Osteoblast (primary cell): ENCODE measurements around the gene CAST. TPM values are rescaled to one million over a fixed set of nuclear protein-coding genes. Genes with fewer than 3 reads are reported as not detected.
A peak's percentile ranks its signal among the peaks of the same experiment; 100 is the strongest.

ENCODE experiments used
- DNase-seq: peaks from one replicate; pipeline ENCODE4 v3.0.0; 2011; ENCODE audit warnings: low spot score, mixed read lengths; ENCODE audit not compliant: insufficient read length; ENCODE audit errors: missing footprints
- H2AFZ ChIP-seq: 2 replicates; pipeline ENCODE4 v1.6.0; 2011; ENCODE audit warnings: mild to moderate bottlenecking, low read length
- H3K27ac ChIP-seq: 2 replicates; pipeline ENCODE4 v1.5.1; 2011; ENCODE audit warnings: mild to moderate bottlenecking, low read depth, low read length, moderate library complexity
- H3K27me3 ChIP-seq: 2 replicates; pipeline ENCODE4 v1.6.0; 2012; ENCODE audit warnings: mild to moderate bottlenecking, control low read depth, inconsistent platforms, low read length, moderate library complexity; ENCODE audit not compliant: insufficient read depth
- H3K36me3 ChIP-seq: 2 replicates; pipeline ENCODE4 v1.5.1; 2011; ENCODE audit warnings: mild to moderate bottlenecking, low read length, control low read depth, moderate library complexity; ENCODE audit not compliant: insufficient read depth
- H3K4me1 ChIP-seq: 2 replicates; pipeline ENCODE4 v1.5.1; 2011; ENCODE audit warnings: mild to moderate bottlenecking, low read length, control low read depth, moderate library complexity; ENCODE audit not compliant: insufficient read depth
- H3K4me2 ChIP-seq: 2 replicates; pipeline ENCODE4 v1.6.0; 2011; ENCODE audit warnings: mild to moderate bottlenecking, low read length; ENCODE audit not compliant: insufficient read depth
- H3K4me3 ChIP-seq: fragments of 200-600 bp; sonication (generic); 3 replicates; pipeline ENCODE4 v1.5.1; 2012; ENCODE audit warnings: mild to moderate bottlenecking, low read length, inconsistent platforms; ENCODE audit not compliant: insufficient read depth
- H3K79me2 ChIP-seq: 2 replicates; pipeline ENCODE4 v1.6.0; 2012; ENCODE audit warnings: mild to moderate bottlenecking, low read length, control low read depth, inconsistent platforms; ENCODE audit not compliant: insufficient read depth
- H3K9me3 ChIP-seq: 2 replicates; pipeline ENCODE4 v1.5.1; 2011; ENCODE audit warnings: low read depth, low read length, control low read depth
- H4K20me1 ChIP-seq: 2 replicates; pipeline ENCODE4 v1.6.0; 2012; ENCODE audit warnings: mild to moderate bottlenecking, low read length, control low read depth; ENCODE audit not compliant: insufficient read depth
- CTCF ChIP-seq: IDR thresholded peaks from 2 replicates; pipeline ENCODE4 v1.5.1; 2011; ENCODE audit warnings: mild to moderate bottlenecking, low read depth, low read length, moderate library complexity; ENCODE audit errors: extremely low read depth
- total RNA-seq: library from RNA; depleted of rRNA; stranded (reverse); fragments of >200 nt; gene quantifications from 2 replicates; pipeline ENCODE4 v1.2.3, GENCODE V29; 2012

CAST gene
- total RNA-seq, 1 donor, result 278 TPM

- Histone ChIP-seq H3K4me3 (no peak overlapping the region), H3K9me3 (no peaks in the 10 kb centered on the region), H3K27me3 (no peaks in the 10 kb centered on the region), H3K36me3 (peaks cover 68% of the 10 kb centered on the region), H3K27ac (no peak overlapping the region), H4K20me1 (peaks cover 16% of the 10 kb centered on the region), H3K4me2 (no peak overlapping the region), H3K4me1 (peaks cover 16% of the 10 kb centered on the region), H3K79me2 (no peaks in the 10 kb centered on the region), H2AFZ (no peak overlapping the region)
- no peak for TF ChIP-seq CTCF
- DNase-seq, result no peak
These were observed 114.4 kb downstream of the CAST start for GRCh38 chr5:96776621-96777020.

- Histone ChIP-seq H3K27ac (no peak overlapping the region), H2AFZ (no peak overlapping the region), H3K27me3 (no peaks in the 10 kb centered on the region), H3K36me3 (peaks cover 60% of the 10 kb centered on the region), H4K20me1 (peaks cover 16% of the 10 kb centered on the region), H3K79me2 (no peaks in the 10 kb centered on the region), H3K9me3 (no peaks in the 10 kb centered on the region), H3K4me2 (no peak overlapping the region), H3K4me3 (no peak overlapping the region), H3K4me1 (peaks cover 18% of the 10 kb centered on the region)
- no peak for DNase-seq
- TF ChIP-seq CTCF, result no peak
These were observed 116.2 kb downstream of the CAST start for GRCh38 chr5:96778409-96778808.

- Histone ChIP-seq H3K4me2 (peak overlapping the region; percentile 27), H3K4me1 (peaks cover 18% of the 10 kb centered on the region), H3K27me3 (no peaks in the 10 kb centered on the region), H3K9me3 (no peaks in the 10 kb centered on the region), H4K20me1 (peaks cover 16% of the 10 kb centered on the region), H3K79me2 (no peaks in the 10 kb centered on the region), H3K4me3 (no peak overlapping the region), H3K27ac (peak overlapping the region; percentile 66), H2AFZ (no peak overlapping the region), H3K36me3 (peaks cover 45% of the 10 kb centered on the region)
- DNase-seq, result no peak
- TF ChIP-seq CTCF, result no peak
These were observed 118.5 kb downstream of the CAST start for GRCh38 chr5:96780626-96781025.

- H3K4me3 ChIP-seq, result no peak overlapping the region
- no peaks in the 10 kb centered on the region for H3K9me3 ChIP-seq
- H3K27me3 ChIP-seq, result no peaks in the 10 kb centered on the region
- H3K4me1 ChIP-seq, result peaks cover 18% of the 10 kb centered on the region
- no peaks in the 10 kb centered on the region for H3K79me2 ChIP-seq
- H3K36me3 ChIP-seq, result peaks cover 42% of the 10 kb centered on the region
- no peak for TF ChIP-seq CTCF
- H4K20me1 ChIP-seq, result peaks cover 16% of the 10 kb centered on the region
- DNase-seq, result peak; percentile 69
- peak overlapping the region; percentile 27 for H3K4me2 ChIP-seq
- H2AFZ ChIP-seq, result no peak overlapping the region
- peak overlapping the region; percentile 66 for H3K27ac ChIP-seq
These were observed 119.1 kb downstream of the CAST start for GRCh38 chr5:96781031-96781971.
